HepG2 (cell line): ENCODE data around the gene ARHGAP26. TPM values are rescaled to one million over a fixed set of nuclear protein-coding genes. Genes with fewer than 3 reads are reported as not detected.
A peak's percentile ranks its signal among the peaks of the same experiment; 100 is the strongest.

Source experiments
- ARNTL ChIP-seq: sonication (generic); formaldehyde crosslinking; IDR thresholded peaks from 2 replicates; pipeline ENCODE4 v1.4.0; 2020; ENCODE audit warnings: mild to moderate bottlenecking, missing genetic modification reagents
- ATRX ChIP-seq: sonication (generic); formaldehyde crosslinking; IDR thresholded peaks from 2 replicates; pipeline ENCODE4 v1.4.0; 2020; ENCODE audit warnings: missing genetic modification reagents, borderline replicate concordance
- BORCS8-MEF2B ChIP-seq: sonication (generic); formaldehyde crosslinking; IDR thresholded peaks from 2 replicates; pipeline ENCODE4 v1.8.0; 2022; ENCODE audit warnings: mild to moderate bottlenecking, missing genetic modification reagents
- EEA1 ChIP-seq: sonication (generic); formaldehyde crosslinking; IDR thresholded peaks from 2 replicates; pipeline ENCODE4 v1.5.1; 2020; ENCODE audit warnings: mild to moderate bottlenecking, missing genetic modification reagents, borderline replicate concordance
- MXD4 ChIP-seq: IDR thresholded peaks from 2 replicates; pipeline ENCODE4 v1.6.1; 2016; ENCODE audit warnings: mild to moderate bottlenecking, missing biosample characterization, missing genetic modification reagents
- NR1H2 ChIP-seq: sonication (generic); formaldehyde crosslinking; IDR thresholded peaks from 2 replicates; pipeline ENCODE4 v1.8.1; 2022; ENCODE audit warnings: low read depth, missing genetic modification reagents, borderline replicate concordance
- NR2F6 ChIP-seq, 2 experiments: IDR thresholded peaks; 2 replicates each; pipeline ENCODE4 v1.6.1; 2016; ENCODE audit warnings: antibody characterized with exemption in 1 of 2, mild to moderate bottlenecking in 1 of 2
- TGIF2 ChIP-seq: IDR thresholded peaks from 2 replicates; pipeline ENCODE4 v1.6.1; 2016; ENCODE audit warnings: control low read depth, missing compliant biosample characterization
- THYN1 ChIP-seq: sonication (generic); formaldehyde crosslinking; IDR thresholded peaks from 2 replicates; pipeline ENCODE4 v1.8.1; 2023; ENCODE audit warnings: low read depth, mild to moderate bottlenecking, moderate library complexity, missing genetic modification reagents, borderline replicate concordance
- YEATS4 ChIP-seq: sonication (generic); formaldehyde crosslinking; IDR thresholded peaks from 2 replicates; pipeline ENCODE4 v1.4.0; 2020; ENCODE audit warnings: missing genetic modification reagents, borderline replicate concordance
- ZNF607 ChIP-seq: sonication (generic); formaldehyde crosslinking; IDR thresholded peaks from 2 replicates; pipeline ENCODE4 v1.5.1; 2020; ENCODE audit warnings: missing genetic modification reagents, mild to moderate bottlenecking, borderline replicate concordance
- polyA plus RNA-seq, 8 experiments: library from polyadenylated mRNA; depleted of rRNA in 3 of 8; stranded (reverse) in 7 of 8; unstranded in 1 of 8; fragments of >200 nt; fragmentation: Illumina TruSeq in 4 of 8; extraction: Trizol in 4 of 8; gene quantifications; 2 replicates each; pipeline versions ENCODE4 v1.2.1 to v1.2.3, GENCODE V29; 2011 to 2016; ENCODE audit warnings: low read depth in 4 of 8, missing spikeins in 1 of 8, mixed read lengths in 1 of 8; ENCODE audit not compliant: insufficient read depth in 1 of 8
- total RNA-seq, 5 experiments: library from RNA; depleted of rRNA; stranded (reverse); fragments of >200 nt; fragmentation: Illumina TruSeq; extraction: Trizol; gene quantifications; 2 replicates each; pipeline ENCODE4 v1.2.3, GENCODE V29; 2016; ENCODE audit warnings: low read depth in 1 of 5
- TF ChIP-seq, protein P1 (sequence below): sonication (generic); formaldehyde crosslinking; IDR thresholded peaks from 2 replicates; pipeline ENCODE4 v1.8.1; 2022; ENCODE audit warnings: low read depth, mild to moderate bottlenecking, missing genetic modification reagents
- TF ChIP-seq, protein P2 (sequence below): sonication (generic); formaldehyde crosslinking; IDR thresholded peaks from 2 replicates; pipeline ENCODE4 v1.9.0; 2021; ENCODE audit warnings: missing genetic modification reagents, mild to moderate bottlenecking, borderline replicate concordance
- TF ChIP-seq, protein P3 (sequence below): sonication (generic); formaldehyde crosslinking; IDR thresholded peaks from 2 replicates; pipeline ENCODE4 v1.4.0; 2020; ENCODE audit warnings: mild to moderate bottlenecking, missing genetic modification reagents
- TF ChIP-seq, protein P4 (sequence below): sonication (generic); formaldehyde crosslinking; conservative IDR thresholded peaks from 2 replicates; pipeline ENCODE4 v1.8.0; 2022; ENCODE audit warnings: missing genetic modification reagents
- TF ChIP-seq, protein P5 (sequence below): sonication (generic); formaldehyde crosslinking; IDR thresholded peaks from 2 replicates; pipeline ENCODE4 v1.4.0; 2020; ENCODE audit warnings: mild to moderate bottlenecking, missing genetic modification reagents

Gene ARHGAP26
- total and polyA plus RNA-seq, 2 of the 13 experiments (the other 11 are each of a cell fraction or from before 2014, with no cell fraction given), result 9.6 to 18.2 TPM

DNA sequence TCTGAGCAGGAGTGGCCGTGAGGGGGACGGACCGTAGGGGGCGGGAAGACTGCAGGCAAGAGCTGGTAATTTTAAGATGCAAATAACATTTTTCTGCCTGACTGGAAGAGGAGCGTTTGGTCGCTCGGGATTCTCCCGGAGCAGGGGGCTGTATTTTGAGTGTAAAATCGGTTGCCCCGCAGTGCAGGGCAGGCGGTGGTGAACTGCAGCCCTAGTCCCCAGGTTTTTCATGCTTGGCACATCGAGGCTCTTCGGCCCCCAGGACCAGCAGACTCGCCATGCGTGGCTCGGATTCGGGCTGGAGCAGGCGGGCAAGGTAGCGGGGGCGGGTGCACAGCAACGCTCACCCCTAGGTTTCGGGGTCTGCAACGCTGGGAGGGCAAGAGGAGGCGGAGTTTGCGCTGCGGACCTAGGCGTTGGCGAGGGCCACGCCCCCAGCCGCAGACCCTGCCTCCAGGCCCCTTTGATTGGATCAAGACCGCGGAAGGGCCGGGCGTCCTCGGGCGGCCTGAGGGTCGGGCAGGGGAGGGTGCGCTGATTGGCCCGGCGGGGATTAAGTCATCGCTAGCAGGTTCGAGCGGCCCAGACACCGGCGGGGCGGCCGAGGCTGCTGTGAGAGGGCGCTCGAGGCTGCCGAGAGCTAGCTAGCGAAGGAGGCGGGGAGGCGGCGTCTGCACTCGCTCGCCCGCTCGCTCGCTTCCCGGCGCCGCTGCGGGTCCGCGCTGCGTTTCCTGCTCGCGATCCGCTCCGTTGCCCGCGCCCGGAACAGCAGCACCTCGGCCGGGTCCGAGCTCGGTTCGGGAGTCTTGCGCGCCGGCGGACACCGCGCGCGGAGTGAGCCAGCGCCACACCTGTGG lies at the start of gene ARHGAP26 (continued):
- TF ChIP-seq ARNTL (CRISPR knock-in tag) (no peak), TGIF2 (CRISPR knock-in tag) (no peak), YEATS4 (CRISPR knock-in tag) (peak; percentile 33; the same call in 1 of the 2 replicates), ZNF607 (CRISPR knock-in tag) (0 out of 2 replicates have a peak, but pooled peaks have one; percentile 74), ATRX (CRISPR knock-in tag) (no peak), EEA1 (CRISPR knock-in tag) (no peak), NR1H2 (CRISPR knock-in tag) (no peak), BORCS8-MEF2B (CRISPR knock-in tag) (0 out of 2 replicates have a peak, but pooled peaks have one; percentile 62), MXD4 (CRISPR knock-in tag) (0 out of 2 replicates have a peak, but pooled peaks have one; percentile 31), THYN1 (CRISPR knock-in tag) (no peak), NR2F6 (IDR thresholded peaks at IDR 0.05) (no peak), NR2F6 (CRISPR knock-in tag; IDR thresholded peaks at IDR 0.05) (peak; percentile 35; the same call in 1 of the 2 replicates)
- TF ChIP-seq, protein P1, sequence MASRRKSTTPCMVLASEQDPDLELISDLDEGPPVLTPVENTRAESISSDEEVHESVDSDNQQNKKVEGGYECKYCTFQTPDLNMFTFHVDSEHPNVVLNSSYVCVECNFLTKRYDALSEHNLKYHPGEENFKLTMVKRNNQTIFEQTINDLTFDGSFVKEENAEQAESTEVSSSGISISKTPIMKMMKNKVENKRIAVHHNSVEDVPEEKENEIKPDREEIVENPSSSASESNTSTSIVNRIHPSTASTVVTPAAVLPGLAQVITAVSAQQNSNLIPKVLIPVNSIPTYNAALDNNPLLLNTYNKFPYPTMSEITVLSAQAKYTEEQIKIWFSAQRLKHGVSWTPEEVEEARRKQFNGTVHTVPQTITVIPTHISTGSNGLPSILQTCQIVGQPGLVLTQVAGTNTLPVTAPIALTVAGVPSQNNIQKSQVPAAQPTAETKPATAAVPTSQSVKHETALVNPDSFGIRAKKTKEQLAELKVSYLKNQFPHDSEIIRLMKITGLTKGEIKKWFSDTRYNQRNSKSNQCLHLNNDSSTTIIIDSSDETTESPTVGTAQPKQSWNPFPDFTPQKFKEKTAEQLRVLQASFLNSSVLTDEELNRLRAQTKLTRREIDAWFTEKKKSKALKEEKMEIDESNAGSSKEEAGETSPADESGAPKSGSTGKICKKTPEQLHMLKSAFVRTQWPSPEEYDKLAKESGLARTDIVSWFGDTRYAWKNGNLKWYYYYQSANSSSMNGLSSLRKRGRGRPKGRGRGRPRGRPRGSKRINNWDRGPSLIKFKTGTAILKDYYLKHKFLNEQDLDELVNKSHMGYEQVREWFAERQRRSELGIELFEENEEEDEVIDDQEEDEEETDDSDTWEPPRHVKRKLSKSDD, result no peak
- TF ChIP-seq, protein P2, sequence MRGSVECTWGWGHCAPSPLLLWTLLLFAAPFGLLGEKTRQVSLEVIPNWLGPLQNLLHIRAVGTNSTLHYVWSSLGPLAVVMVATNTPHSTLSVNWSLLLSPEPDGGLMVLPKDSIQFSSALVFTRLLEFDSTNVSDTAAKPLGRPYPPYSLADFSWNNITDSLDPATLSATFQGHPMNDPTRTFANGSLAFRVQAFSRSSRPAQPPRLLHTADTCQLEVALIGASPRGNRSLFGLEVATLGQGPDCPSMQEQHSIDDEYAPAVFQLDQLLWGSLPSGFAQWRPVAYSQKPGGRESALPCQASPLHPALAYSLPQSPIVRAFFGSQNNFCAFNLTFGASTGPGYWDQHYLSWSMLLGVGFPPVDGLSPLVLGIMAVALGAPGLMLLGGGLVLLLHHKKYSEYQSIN, result no peak
- TF ChIP-seq, protein P3, sequence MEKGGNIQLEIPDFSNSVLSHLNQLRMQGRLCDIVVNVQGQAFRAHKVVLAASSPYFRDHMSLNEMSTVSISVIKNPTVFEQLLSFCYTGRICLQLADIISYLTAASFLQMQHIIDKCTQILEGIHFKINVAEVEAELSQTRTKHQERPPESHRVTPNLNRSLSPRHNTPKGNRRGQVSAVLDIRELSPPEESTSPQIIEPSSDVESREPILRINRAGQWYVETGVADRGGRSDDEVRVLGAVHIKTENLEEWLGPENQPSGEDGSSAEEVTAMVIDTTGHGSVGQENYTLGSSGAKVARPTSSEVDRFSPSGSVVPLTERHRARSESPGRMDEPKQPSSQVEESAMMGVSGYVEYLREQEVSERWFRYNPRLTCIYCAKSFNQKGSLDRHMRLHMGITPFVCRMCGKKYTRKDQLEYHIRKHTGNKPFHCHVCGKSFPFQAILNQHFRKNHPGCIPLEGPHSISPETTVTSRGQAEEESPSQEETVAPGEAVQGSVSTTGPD, result no peak
- TF ChIP-seq, protein P4, sequence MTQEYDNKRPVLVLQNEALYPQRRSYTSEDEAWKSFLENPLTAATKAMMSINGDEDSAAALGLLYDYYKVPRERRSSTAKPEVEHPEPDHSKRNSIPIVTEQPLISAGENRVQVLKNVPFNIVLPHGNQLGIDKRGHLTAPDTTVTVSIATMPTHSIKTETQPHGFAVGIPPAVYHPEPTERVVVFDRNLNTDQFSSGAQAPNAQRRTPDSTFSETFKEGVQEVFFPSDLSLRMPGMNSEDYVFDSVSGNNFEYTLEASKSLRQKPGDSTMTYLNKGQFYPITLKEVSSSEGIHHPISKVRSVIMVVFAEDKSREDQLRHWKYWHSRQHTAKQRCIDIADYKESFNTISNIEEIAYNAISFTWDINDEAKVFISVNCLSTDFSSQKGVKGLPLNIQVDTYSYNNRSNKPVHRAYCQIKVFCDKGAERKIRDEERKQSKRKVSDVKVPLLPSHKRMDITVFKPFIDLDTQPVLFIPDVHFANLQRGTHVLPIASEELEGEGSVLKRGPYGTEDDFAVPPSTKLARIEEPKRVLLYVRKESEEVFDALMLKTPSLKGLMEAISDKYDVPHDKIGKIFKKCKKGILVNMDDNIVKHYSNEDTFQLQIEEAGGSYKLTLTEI, result no peak
- TF ChIP-seq, protein P5, sequence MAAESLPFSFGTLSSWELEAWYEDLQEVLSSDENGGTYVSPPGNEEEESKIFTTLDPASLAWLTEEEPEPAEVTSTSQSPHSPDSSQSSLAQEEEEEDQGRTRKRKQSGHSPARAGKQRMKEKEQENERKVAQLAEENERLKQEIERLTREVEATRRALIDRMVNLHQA (CRISPR knock-in tag), result no peak
